ENCODE measurements around the gene CTNNA2.

Gene CTNNA2

DNA sequence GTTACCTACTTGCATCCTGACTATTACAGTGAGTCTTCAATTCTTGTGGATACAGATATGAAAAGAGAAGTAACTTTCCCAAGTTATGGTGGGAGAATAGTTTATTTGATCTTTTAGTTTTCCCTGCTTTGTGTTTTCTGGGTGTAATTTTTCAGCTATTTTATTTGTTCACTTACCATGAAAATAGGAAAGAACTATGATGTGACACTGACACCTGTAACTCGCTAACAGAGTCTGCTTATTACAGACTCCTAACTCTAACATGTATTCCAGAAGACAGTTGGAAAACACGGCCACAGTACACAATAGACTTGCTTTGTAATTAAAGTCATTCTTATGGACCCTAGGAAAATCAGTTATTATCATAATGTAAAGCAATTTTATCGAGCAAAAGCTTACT lies 468.5 kb downstream of the CTNNA2 start:
- no peak for DNase-seq (ENCODE audit: low read depth)

DNA sequence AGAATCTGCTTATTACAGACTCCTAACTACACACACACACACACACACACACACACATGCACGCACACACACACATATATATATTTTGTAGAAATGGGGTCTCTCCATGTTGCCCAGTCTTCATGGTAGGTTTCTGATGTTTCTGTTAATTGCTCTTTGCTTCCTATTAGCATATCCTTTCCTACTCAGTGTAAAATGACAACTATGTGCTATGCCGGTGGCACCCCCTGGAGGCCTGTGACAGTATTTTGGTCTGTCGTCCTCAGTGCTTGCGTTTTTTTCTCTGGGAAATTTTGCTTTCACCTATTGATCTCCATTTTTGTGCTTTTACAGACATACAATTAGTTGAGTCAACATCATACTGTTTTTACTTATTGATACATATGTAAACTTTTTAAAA lies 469.6 kb downstream of the CTNNA2 start:
- no peak for DNase-seq (ENCODE audit: low read depth)

DNA sequence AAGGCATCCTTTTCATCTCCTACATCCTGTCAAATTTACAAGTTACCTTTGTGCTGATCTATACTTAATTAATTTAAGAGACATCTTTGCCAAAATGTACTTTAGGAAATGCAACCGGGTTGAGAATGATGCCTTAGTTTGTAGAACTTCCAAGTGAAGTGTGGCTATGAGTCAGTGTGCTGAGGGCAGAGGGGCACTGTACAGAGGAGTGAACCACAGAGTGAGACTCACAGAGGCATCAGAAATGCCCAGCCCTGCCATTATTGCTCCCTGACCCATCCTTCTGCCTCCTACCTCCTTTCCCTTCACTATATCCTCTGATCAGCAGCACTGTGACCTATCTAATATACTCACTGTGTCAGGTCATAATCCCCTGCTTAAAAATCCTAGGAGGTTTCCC lies 471.6 kb downstream of the CTNNA2 start:
- no peak for DNase-seq (ENCODE audit: low read depth)

DNA sequence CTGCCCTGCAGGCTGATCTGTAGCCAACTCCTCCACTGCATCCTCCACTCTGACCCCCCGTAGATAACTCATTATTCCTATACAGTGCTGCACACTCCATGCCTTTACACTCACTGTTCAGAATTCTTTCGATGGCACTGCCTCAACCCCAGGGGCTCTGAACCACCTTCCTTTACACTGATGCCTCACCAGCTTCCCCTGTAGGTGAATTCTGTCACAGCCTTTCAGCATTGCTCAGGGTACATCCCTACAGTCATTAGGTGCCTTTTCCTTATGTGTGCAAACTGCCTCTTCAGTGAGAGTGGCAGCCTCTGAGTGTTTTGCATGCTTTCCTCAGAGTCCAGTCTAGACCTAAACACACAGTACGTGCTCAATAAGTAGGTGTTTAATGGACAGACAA lies 472.3 kb downstream of the CTNNA2 start:
- DNase-seq (ENCODE audit: low read depth) = no peak

DNA sequence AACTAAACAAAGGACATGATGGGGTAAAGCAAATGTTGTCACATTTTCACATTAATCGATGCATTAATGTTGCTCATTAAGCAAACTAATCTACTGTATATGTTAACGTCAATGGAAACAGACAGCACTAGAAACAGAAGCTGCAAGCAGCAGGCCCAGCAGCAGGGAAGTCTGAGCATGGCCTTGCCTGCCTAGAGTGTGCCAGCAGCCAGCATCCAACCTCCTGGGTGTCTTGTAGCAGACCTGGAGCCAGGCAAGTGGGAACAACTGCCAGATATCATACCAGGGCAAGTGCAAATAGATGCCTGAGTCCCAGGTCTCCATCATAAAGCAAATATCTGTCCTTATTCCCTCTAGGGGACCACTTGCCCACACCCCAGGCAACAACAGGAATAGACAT lies 472.7 kb downstream of the CTNNA2 start:
- DNase-seq (ENCODE audit: low read depth) = no peak

DNA sequence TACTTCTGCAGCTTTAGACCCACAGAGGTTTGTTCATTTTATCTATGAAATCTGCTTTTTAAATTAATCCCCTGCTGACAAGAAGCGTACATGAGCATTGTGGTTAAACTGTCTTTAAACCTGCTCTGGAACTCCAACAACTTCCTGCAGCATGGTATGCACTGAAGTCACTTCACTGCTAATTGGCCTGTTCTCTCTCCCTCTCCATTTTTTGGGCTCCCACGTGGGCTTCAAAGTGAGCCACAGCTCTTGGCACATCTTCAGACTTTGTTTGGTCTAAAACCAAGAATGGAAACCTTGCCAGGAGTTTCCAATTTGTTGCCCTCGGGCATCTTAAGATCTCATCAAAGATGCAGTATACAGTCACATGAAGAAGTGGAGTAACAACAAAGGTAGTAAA lies 480.3 kb downstream of the CTNNA2 start:
- DNase-seq (ENCODE audit: low read depth) = no peak

DNA sequence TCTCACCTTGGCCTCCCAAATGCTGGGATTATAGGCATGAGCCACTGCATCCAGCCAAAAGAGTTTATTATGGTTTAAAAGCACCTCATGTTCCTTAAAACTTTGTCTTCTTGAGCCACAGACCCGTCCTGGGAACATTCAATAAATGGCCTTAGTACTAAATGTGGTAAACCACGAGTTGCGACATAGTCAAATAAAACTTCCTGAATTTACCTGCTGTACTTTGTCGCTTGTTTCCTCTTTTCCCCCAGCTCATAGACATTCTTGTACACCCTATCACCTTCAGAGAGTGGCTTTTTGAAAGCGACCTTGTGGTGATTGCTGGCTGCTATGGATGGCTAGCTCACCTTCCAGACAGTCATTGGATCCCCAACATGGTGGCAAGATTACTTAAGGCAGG lies 481.3 kb downstream of the CTNNA2 start:
- no peak for DNase-seq (ENCODE audit: low read depth)

DNA sequence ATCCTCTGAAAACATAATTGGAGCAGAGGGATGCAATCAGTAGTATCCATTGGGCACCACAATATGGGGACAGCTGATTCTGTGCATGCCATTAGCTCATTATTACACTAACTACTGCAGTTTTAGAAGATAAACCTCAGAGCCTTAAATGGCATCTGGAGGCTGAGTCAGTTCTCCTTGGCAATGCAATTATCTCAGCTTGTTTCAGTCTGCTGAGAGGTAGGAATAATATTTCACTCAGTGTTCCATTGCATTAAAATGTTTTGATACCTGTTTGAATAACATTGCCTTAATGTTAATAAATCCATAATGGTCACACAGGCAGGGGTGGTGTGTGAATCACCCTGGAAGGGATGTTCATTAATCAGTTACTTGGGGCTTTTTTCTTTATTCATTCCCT lies 482.1 kb downstream of the CTNNA2 start:
- DNase-seq (ENCODE audit: low read depth) = no peak

DNA sequence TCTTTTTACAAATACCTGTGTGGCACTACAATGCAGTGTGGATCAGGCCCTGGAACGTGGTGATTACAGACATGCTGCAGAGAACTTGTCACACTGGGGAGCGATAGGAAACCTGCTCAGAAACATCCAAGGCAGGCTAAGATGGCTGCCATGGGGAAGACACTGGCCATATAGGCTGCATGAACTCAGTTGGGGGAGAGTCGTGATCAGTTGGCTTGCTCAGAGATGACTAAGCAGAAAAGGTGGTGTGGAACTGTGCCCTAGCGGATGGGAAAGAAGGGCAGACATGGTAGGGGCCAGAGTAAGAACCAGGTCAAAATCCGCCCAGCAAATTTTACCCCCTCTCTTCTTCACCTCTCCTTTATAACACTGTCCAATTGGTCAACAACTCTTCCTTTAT lies 483.9 kb downstream of the CTNNA2 start:
- DNase-seq (ENCODE audit: low read depth) = no peak

DNA sequence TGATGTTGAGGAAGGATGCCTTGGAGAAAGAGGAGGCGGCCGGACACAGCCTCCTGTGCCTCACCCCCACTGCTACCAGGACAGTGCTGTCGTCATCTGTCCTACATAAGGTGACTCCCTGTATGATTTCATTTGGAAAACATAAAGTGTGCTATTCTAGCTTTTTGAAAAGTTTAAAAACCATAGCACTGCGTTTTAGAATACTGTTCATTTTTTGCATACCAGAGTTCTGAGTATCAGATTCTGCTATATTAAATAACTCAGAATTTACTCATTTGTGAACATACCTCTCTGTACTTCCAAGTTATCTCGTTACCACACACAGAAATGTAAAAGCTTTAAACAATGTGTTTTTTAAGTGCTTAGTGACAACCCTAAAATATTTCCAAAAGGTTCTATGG lies 488.9 kb downstream of the CTNNA2 start:
- DNase-seq (ENCODE audit: low read depth) = no peak

DNA sequence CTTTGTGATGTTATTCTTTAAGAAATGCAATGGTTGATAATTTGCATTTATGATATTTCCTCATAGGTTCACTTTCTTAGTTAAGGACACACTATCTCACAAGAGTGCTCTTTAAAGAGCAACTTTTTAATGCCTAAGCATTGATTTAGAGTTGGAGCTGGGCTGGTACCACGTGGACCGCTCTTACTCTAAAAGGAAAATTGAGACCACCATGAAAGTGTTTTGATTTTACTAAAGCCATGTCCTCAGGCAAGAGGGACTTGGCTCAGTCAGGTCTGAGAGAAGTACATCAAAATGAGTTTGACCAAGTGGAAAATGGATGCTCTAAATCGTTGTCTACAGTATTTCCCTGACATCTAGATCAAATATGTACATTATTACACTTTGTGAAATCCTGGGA lies 489.3 kb downstream of the CTNNA2 start:
- no peak for DNase-seq (ENCODE audit: low read depth)

DNA sequence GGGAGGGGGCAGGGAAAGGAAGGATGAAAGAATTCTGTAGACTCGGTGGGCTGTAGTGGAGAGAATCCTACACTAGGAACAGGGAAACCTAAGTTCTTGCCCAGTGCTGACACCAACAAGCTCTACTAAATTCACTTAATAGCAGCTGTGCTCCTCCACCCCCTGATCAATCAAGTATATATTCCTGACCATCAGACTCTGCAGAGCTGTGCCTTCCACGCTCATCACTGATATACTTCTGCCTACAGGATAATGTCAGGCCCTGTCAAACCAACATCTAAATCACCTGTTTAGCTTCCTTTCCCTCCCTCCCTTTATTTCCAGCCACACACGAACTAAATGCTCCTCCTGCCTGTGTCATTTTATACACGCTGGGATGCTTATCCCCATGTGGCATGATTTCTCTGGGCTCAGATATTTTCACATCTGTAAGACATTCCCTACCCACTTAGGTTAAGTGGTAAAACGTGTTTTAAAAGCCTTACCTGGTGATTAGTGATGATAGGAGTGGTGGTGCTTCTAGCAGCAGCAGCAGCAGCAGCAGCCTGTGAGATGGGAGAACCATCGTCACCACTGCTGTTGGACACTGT lies 489.8 kb downstream of the CTNNA2 start:
- DNase-seq (ENCODE audit: low read depth) = no peak

DNA sequence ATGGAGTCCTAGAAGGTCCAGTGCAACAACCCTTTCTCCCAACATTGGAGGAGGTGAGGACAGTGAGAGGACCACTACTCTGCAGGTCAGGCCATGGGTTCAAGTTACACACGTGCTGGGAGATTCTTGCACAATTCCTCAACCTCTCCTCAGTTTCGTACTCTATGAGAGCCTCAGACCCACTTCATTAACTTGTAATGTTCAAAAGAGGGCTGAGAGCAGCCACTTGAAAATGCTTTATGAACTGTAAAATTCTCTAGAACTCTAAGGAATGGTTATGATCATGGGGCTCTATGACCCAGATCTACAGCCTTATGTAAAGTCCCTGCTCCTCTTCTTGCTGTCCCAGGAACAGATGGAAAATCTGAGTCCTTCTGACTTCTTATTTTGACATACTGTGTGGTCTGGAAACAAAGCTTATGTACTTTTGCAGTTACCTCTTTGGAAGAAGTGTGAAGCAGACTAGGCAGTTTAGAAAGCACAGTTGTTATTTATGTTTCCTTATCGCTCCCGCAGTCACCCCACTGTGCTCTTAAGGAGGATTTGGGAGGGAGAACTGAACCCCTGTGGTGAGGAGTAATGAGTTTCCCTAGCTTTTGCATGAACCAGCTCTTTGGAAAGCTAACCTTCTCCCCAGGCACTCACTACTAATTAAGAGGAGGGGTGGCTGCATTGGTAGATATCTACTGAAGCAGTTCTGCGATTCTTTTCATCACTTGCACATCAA lies 495.1 kb downstream of the CTNNA2 start:
- DNase-seq (ENCODE audit: low read depth) = no peak

DNA sequence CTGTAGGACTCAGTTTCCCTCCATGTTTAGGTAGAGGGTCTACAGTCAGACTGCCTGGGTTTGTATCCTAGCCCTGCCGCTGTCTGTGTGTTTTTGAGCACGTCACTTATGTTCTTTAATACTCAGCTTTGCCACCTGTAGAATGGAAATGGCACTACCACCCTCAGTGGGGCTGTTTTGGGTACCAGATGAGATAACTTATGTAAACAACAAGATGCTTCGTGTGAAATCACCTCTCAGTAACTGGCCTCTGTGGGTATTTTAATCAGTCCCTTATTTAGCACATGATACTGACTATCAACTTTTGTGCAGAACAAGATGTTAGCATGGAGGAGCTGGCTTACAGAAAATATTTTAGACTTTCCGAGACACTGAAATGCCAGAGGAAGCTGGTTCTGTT lies 495.7 kb downstream of the CTNNA2 start:
- DNase-seq (ENCODE audit: low read depth) = no peak

DNA sequence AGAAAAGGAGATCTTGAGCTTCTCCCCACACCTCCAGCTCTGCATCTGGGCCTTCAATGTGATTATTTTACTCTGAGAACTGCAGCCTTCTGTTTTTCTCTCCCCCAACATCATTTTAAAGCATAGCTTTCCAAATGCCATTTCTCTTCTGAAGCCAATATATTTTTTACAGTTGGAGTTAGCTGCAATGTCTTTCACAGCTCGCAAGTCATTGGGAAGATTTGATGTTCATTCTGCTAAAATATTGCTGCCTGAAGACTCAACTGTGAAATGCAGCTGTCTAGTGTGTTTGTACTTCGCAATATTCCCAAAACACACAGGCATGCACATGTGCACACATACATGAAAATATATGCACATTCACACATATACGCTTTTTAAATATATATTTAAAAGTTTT lies 496.4 kb downstream of the CTNNA2 start:
- DNase-seq (ENCODE audit: low read depth) = no peak

DNA sequence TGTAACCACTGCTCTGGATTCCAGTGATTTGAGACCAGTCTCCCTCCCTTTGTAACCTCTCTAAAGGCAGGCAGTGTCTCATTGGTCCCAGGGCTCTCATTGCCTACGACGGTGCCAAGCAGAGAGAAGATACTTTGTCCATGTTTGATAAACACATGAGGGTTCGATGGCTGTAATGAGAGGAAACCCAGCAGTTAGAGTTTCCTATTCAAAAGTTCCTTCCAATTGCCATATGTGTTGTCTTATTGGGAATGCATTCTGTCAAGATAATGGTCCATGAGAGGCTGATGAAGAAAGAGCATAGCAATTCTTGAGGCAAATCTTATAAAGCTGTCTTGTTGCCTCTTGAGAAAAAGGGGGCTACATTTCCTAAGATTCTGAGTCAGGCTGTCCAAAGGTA lies 499.2 kb downstream of the CTNNA2 start:
- no peak for DNase-seq (ENCODE audit: low read depth)

DNA sequence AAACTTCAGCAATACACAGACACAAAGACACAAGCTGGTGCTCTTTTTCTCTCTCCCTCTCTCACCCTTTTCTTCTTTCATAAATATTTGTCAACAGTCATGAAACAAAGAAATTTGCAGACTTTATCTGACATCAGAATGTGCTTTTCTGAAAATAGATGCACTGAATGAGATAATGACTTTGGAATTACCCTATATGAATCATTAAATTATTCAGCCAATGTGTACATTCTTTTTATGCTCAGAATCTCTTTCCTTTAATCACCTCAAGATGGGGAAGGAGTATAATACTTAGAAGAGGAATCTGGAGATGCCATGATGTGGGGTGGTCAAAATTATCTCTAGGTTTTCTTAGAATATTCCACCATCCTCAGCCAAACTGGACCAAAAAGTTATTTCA lies 501.8 kb downstream of the CTNNA2 start:
- DNase-seq (ENCODE audit: low read depth) = no peak

DNA sequence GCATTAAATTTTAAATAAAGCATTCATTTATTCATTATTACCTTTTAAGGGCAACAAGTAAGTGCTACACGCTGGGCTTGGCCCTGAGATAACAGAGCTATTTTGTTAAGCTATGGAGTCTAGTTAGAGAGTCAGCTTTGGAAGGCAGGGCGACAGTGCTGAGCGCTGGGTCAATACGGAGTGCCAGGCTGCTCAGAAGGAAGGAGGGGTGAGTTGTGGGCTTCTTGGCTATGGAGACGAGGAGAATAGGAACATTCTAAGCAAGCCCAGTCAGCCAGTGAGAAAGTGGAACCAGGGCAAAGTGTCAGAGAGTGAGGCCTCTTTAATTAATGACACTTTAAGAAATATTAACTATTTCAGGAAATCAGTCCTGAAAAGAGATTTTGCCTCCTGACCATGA lies 503.3 kb downstream of the CTNNA2 start:
- DNase-seq (ENCODE audit: low read depth) = no peak

DNA sequence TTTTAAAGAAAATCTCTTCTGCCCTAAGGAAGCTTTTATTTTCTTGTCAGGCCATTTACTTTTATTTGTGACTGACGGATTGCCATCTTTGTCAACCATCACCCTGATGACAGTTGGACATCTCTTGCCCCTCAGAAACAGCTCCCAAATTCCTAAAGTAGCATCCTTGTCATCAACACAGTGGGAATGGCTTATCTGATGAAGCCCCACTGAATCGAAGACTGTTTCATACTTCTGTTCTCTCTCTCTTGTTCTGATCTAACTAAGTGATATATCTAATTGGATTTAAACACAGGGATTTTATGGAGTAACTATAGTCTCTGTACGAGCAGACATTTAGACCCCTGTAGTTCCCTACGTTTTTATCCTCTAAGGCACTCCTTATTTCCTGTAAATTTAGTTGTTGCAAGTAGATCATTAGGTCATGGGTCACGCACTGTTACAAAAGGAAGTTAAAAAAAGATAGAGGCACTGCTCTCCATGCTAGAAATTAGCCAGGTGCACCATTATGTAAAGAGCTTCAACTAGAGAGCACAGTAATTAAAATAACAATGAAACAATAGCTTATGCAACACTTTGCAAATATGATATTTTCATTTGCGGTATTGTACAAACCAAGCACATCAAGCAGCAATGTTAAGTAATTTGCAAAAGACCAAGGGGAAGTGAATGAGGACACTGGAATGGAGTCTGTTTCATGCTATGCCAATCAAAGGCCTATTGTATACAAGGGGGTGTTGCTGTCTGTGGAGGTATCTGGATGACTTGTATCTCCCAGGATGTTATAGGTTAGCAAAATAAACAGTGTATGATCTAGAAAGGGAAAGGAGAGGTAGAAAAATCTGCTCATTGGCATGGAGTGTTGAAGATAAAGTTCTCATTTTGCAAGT lies 507.0 kb downstream of the CTNNA2 start:
- DNase-seq (ENCODE audit: low read depth) = no peak

DNA sequence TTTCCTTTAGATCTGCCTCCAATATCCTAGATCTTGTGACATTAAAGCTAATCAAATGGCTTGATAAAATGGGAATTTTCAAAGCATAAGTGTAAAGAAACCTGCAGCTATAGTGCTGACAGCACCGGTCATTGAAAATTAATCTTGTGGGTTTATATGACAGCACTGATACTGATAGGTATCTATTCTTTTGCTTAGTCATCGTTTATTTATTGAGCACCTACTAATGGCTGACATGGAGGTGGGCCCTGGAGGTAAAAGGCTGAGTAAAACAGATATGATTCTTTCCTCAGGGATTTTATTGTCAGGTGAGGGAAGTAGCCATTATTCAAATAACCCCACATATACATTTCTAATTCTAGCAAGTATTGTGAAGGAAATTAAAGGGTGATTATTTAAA lies 509.2 kb downstream of the CTNNA2 start:
- DNase-seq (ENCODE audit: low read depth) = no peak

DNA sequence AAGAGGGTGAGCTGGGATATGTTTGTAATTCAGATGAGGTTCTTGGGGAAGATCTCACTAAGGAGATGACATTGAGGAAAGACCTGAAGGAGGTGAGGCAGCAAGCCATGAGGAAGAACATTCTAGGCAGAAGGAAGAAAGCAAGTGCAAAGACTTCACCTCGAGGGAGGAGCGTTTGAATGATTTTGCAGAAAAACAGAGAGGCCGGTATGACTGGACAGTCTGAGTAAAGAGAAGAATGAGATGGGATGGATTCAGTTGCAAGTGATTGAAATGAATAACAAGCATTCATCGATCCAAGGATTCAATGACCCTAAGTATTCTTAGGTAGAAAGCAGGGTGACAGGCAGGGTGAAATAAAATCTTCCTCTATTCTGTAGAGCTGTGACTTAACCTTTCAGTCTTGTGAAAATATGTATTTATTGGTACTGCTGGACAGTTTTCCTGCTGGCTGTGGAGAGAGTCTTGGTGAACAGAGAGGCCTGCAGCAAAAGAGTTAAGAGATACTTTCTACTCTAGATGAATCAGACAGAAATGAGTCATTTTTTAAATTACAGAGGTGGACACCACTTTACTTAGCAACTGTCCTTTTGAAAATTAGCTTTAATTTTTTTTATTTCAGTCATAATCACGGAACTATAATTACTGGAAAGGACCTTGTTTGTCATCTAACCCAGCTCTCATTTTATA lies 513.3 kb downstream of the CTNNA2 start:
- DNase-seq (ENCODE audit: low read depth) = no peak

DNA sequence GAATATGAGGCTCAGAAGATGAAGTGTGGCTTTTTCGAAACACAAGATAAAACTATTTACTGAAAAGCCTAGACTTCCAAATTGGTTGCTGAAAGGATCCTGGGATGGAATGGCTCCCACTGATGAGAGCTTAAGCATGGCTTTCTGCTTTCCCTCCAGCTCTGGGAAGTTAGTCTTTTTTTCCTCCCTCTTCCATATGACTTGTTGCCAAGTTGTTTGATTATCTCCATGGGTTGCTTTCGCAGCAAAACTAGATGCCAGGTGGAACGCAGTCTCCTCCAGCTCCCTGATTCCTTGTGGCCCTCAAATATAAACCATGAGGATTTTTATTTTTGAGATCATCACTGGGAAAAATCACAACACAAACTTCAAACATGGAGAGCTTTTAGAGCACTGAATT lies 515.2 kb downstream of the CTNNA2 start:
- no peak for DNase-seq (ENCODE audit: low read depth)

DNA sequence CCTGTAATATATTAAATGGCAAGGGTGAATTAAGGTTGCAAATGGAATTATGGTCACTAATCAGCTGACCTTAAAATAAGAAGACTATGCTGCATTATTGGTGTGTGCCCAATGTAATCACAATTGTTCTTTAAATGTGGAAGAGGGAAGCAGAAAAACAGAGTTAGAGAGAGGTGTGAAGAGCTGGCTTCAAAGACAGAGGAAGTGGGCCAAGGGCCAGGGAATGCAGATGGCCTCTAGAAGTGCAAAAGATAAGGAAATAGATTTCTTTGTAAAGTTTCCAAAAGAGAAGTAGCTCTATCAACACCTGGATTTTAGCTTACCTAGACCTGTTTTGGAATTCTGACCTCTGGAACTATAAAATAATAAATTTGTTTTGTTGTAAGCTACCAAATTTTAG lies 515.7 kb downstream of the CTNNA2 start:
- DNase-seq (ENCODE audit: low read depth) = no peak
